GM12891 (cell line): ENCODE measurements around the gene MFGE8.

Experiments
- DNase-seq: peaks from one replicate; pipeline ENCODE4 v3.0.0; 2011; ENCODE audit warnings: low spot score; ENCODE audit not compliant: insufficient read length
- FAIRE-seq: peaks from 2 replicates; lab custom pipeline; 2011; peaks lifted over from hg19 to GRCh38; lab: Jason Lieb, UNC
- PAX5 ChIP-seq: IDR thresholded peaks from 2 replicates; pipeline ENCODE4 v1.6.1; 2011; ENCODE audit warnings: low read length, moderate library complexity, mild to moderate bottlenecking; ENCODE audit not compliant: insufficient read depth, severe bottlenecking
- POLR2A ChIP-seq: IDR thresholded peaks from 2 replicates; pipeline ENCODE4 v1.6.1; 2011; ENCODE audit warnings: low read depth, low read length, control low read depth
- POLR2AphosphoS5 ChIP-seq: IDR thresholded peaks from 2 replicates; pipeline ENCODE4 v1.6.1; 2011; ENCODE audit warnings: low read depth, low read length, control low read depth
- POU2F2 ChIP-seq: IDR thresholded peaks from 2 replicates; pipeline ENCODE4 v1.6.1; 2011; ENCODE audit warnings: low read depth, mild to moderate bottlenecking, control low read depth, low read length, moderate library complexity
- SPI1 ChIP-seq: IDR thresholded peaks from 2 replicates; pipeline ENCODE4 v1.6.1; 2011; ENCODE audit warnings: low read depth, low read length, control low read depth
- TAF1 ChIP-seq: IDR thresholded peaks from 2 replicates; pipeline ENCODE4 v1.6.1; 2011; ENCODE audit warnings: low read depth, low read length, control low read depth

Gene MFGE8

DNA sequence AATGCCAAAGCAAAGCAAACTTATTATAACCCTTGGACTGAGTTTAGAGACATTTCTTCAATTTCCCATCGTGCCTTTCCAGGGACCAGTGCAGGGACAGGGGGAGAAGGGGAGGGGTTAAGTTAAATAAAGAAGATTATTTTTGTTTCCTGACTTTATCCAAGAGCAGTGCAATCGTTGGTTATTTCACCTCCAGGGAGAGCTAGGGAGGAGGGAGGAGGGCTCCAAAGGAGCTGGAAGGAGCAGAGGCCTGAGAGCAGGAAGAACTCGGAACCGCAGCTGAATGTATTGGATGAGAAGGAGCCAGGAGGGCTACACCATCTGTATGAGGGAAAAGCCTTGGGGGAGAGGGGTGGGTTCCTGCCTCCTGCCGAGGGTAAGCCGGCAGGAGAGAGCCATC is 38.5 kb downstream of the MFGE8 start:
- no peak for DNase-seq
- no peak for FAIRE-seq

DNA sequence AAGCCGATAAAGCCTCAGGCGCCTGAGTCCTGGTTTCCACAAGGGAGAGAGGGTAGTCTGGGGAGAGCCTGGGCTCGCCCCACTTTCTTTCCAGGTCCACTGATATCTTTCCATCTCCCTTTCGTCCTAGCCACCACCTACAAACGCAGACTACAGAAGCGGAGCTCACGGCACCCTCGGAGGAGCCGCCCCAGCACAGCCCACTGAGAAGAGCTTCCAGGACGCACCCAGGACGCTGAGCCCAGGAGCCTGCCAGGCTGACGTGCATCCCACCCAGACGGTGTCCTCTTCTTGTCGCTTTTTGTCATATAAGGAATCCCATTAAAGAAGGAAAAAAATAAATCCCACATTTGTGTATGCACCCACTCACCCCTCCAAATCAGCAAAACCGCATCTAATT is 38.9 kb downstream of the MFGE8 start:
- no peak for FAIRE-seq
- TF ChIP-seq POLR2A = no peak
- no peak for DNase-seq

More for the DNA sequence above, 38.5 kb downstream of the MFGE8 start:
- TF ChIP-seq POLR2A (no peak), TAF1 (no peak), POU2F2 (no peak)

DNA sequence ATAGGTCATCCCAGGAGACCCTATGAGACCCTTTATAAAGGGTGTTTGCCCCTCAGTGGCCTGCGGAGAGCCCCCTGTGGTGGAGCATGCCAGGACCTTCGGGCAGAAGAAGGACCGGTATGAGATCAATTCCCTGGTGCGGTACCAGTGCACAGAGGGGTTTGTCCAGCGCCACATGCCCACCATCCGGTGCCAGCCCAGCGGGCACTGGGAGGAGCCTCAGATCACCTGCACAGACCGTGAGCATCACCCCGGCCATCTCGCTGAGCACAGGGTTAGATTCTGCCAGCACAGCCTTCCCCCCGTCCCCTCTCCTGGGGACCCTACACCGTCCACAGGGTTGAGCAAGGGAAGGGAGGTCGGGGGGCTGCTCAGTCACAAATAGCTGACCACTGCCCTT is 39.4 kb downstream of the MFGE8 start:
- TF ChIP-seq POLR2AphosphoS5 (no peak), POU2F2 (no peak), POLR2A (no peak), PAX5 (no peak), TAF1 (no peak), SPI1 (no peak)
- FAIRE-seq (no peak), DNase-seq (no peak)

DNA sequence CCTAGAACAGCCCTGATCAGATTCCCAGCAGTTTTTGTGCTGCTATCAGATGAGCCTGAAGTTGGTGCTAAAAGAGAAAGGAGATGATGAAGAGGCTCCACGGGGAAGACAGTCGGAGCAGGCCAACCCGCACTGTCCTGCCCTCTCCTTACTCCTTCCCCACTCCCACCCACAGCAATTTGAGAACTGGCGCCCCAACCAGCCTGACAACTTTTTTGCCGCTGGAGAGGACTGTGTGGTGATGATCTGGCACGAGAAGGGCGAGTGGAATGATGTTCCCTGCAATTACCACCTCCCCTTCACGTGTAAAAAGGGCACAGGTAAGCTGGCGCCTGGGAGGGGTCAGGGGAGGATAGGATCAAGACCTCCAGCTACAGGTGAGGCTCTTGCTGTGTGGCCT is 40.5 kb downstream of the MFGE8 start:
- TF ChIP-seq TAF1 (no peak), POLR2AphosphoS5 (no peak), PAX5 (no peak), SPI1 (no peak), POU2F2 (no peak), POLR2A (no peak)
- FAIRE-seq (no peak), DNase-seq (no peak)

DNA sequence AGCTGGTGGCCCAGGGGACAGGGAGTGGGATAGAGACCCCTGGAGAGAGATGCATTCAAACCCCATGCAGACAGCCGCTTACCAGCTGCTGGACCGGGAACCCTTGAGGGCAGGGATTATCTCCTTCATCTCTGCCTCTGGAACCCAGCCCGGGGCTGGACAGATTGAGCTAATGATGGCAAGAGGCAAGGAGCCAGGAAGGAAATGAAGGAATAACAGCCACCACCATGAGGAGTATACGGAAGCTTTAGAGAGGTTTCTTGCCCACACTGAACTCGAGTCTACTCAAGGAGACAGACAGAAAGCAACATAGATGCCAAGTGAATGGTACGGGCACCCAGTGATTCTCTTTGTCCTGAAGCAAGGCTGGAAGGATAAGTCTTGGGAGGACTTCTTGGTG is 41.1 kb downstream of the MFGE8 start:
- TF ChIP-seq POLR2A (no peak), POLR2AphosphoS5 (no peak), PAX5 (no peak), POU2F2 (no peak), SPI1 (no peak), TAF1 (no peak)
- no peak for DNase-seq
- no peak for FAIRE-seq

DNA sequence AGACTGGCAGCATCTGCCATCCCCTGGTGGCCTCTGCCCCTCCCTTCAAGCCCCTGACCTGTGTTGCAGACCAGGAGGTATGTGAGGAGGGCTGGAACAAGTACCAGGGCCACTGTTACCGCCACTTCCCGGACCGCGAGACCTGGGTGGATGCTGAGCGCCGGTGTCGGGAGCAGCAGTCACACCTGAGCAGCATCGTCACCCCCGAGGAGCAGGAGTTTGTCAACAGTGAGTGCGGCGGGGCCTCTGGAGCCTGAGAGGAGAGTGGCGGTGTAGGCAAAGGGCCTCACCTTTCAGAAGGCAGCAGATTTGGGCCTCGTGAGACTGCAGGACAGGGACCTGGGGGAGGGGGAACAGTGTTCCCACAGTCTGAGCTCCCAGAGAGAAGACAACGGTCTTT is 41.9 kb downstream of the MFGE8 start:
- DNase-seq (no peak), FAIRE-seq (no peak)
- TF ChIP-seq POLR2A = no peak

DNA sequence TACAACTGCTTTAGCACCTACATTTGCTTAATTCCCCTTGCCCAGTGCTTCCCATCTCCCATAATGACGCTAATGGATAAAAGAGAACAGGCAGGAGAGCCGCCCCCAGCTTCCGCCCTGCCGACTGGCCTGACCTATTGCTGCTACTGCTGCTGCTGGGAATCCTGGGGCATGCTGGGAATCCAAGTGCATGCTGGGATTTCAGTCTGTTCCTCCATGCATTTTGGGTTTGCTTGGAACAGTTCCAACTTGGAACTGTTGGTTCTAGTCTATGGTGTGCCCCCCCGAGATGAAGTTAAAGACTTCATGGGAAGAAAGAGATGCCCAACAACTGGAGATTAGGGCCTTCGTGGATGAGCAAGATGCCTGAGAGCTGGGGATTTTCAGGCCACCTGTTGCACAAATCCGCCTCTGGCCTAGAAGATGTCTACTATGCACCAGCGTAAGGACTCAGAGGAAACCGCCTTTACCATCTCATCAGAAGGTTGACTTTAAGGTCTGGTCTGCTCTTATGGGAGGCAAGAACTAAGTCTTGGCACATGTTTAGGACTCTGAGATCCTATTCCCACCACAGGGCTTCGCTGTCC is 46.8 kb downstream of the MFGE8 start:
- DNase-seq (no peak), FAIRE-seq (no peak)
- TF ChIP-seq PAX5 (no peak), POLR2A (no peak), POU2F2 (no peak), POLR2AphosphoS5 (no peak), SPI1 (no peak), TAF1 (no peak)

DNA sequence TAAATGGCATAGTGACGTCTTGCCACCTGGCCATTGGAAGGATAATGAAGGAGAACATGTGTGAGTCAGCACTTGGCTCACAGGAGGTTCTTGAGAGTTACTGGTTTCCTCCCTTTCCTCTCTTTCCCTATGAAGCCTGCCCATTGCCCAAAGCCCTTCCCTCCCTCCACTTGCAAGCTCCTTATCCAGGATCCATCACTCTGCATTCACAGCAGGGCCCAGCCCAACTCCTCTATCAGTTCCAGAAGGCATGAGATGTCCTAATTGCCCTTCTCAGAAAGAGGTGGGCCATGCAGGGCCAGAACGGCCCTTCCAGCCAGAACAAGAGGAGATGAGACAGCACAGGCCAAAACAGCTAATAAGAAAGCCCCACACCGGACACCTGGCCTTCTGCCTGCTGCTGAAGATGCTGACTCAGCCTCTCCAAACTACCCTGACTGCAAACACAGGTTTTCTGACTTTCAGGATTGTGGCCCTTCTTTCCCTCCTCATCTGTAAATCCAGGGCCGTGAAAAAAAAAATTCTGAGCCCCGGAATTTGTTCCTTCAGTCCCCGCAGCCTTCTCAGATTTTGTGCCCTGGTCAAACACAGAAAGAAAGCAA is 47.6 kb downstream of the MFGE8 start:
- no peak for TF ChIP-seq PAX5
- TF ChIP-seq POU2F2 = no peak
- TF ChIP-seq SPI1 = no peak
- TF ChIP-seq TAF1 = no peak
- no peak for TF ChIP-seq POLR2AphosphoS5
- no peak for TF ChIP-seq POLR2A
- no peak for DNase-seq
- FAIRE-seq = no peak

DNA sequence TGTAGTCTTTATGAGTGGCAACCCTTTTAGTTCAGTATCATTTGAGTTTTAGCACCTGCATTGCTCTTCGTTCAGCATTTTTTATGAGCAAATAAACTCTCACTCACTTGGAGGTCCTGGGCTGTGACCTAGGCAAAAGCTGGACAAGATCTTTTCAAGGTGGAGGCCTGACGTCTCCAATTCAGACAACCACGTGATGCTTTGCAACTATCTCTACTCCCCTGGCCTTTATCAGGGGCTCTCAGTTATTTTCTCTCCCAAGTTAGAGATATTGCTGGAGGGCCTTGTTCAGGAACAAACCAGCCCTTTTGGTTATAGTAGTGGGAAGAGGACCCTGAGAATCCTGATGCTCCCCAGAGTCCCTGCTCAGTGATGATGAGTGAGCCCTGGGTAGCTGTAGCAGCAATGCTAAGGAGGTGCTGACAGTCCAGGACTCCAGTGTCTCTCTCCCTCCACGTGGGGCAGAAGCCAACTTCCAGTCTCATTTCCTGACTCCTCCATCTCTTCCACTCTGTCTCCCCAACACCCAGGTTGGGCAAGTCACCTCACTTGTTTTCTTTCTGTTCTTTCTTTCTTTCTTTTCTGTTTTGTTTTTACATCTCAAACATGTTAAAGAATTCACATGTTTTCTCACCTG is 48.2 kb downstream of the MFGE8 start:
- FAIRE-seq (no peak), DNase-seq (no peak)
- TF ChIP-seq POU2F2 (no peak), POLR2AphosphoS5 (no peak), PAX5 (no peak), POLR2A (no peak), TAF1 (no peak), SPI1 (no peak)

DNA sequence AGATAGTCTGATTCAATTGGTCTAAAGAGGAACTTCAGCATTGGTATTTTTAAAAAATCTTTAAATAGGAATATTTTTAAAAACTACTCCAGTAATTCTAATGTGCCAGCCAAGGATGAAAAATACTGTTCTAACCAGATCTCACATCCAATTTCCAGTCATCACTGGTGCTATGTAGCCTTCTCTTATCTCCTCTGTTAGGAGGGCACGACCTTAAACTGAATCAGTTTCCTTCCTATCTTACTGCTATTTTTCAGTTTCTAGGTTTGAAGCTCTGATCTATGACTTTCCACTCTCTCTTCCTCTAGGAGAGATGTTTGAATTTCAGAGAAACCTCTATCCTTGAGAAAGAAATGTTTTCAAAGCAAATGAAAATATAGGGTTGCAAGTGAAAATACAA is 49.8 kb downstream of the MFGE8 start:
- TF ChIP-seq PAX5 (no peak), POLR2AphosphoS5 (no peak), TAF1 (no peak), POLR2A (no peak), SPI1 (no peak), POU2F2 (no peak)
- no peak for DNase-seq

DNA sequence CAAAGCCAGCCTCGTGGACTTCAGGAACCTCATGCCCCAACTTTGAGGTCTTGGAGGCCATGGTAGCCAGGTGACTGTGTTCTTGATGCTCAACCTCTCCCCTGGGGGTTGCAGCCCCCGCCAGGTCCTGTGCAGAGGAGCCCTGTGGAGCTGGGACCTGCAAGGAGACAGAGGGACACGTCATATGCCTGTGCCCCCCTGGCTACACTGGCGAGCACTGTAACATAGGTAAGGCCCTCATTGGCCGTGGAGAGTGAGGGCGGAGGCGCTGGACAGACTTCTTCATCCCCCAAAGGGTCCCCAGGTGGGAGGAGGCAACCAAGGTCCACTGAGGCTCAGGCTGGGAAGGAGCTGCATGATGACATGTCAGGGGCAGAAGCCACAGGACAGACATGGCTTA is 53.0 kb downstream of the MFGE8 start:
- TF ChIP-seq POLR2A (no peak), SPI1 (no peak)
- FAIRE-seq (no peak), DNase-seq (no peak)

More for the DNA sequence above, 49.8 kb downstream of the MFGE8 start:
- FAIRE-seq = no peak

DNA sequence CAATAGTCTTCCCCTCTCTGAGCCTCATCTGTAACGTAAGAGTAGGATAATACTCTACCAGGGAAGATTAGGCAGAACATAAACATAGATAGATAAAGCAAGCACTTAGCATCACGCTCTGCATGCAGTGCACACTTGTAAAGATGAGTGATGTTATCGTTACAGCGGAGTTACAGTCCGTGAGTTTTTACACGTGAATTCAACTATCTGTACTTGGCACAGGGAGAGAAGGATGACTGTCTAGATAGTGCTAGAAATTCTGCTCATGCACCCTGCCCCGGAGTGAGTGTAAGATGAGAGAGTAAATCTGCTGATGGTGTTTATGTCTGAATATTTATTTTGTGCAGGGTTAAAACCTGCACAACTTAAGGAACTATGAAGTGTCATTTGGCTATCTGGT is 53.6 kb downstream of the MFGE8 start:
- TF ChIP-seq POU2F2 (no peak), POLR2A (no peak), PAX5 (no peak), POLR2AphosphoS5 (no peak), TAF1 (no peak), SPI1 (no peak)
- no peak for DNase-seq
- FAIRE-seq = no peak
